Ovary (tissue), 3 donors: Measurements from ENCODE around the gene PLEKHF1.

Experiments used
- EP300 ChIP-seq: sonication (generic); formaldehyde crosslinking; IDR thresholded peaks from one replicate; pipeline ENCODE4 v1.6.1; 2017; ENCODE audit warnings: antibody characterized with exemption
- TF ChIP-seq, protein P1 (sequence below), 3 donors: fragments of 450-650 bp in 2 of 3; fragments of 200-600 bp in 1 of 3; IDR thresholded peaks; one replicate each; pipeline versions ENCODE4 v1.5.1 to v1.8.0; 2016 to 2022; ENCODE audit warnings: antibody characterized with exemption in 3 of 3, mild to moderate bottlenecking in 1 of 3
- donor health status: DM: no; HTN: no; CAD: no.

DNA sequence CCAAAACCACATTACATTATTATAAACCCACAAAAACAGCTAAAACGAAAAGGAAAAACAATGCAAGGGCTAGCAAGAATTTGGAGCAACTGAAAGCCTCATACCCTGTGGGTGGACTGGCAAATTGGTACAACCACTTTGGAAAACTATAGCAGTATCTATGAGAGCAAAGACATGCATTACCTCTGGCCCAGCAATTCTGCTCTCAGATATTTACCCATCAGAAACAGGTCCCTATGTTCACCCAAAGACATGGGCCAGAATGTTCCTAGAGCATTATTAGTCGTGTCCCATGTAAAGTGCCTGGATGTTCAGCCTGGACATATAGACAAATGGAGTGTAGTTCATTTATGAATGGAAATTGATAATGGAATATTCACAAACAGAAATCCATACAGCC is 31.3 kb upstream of the PLEKHF1 start:
- TF ChIP-seq, protein P1, sequence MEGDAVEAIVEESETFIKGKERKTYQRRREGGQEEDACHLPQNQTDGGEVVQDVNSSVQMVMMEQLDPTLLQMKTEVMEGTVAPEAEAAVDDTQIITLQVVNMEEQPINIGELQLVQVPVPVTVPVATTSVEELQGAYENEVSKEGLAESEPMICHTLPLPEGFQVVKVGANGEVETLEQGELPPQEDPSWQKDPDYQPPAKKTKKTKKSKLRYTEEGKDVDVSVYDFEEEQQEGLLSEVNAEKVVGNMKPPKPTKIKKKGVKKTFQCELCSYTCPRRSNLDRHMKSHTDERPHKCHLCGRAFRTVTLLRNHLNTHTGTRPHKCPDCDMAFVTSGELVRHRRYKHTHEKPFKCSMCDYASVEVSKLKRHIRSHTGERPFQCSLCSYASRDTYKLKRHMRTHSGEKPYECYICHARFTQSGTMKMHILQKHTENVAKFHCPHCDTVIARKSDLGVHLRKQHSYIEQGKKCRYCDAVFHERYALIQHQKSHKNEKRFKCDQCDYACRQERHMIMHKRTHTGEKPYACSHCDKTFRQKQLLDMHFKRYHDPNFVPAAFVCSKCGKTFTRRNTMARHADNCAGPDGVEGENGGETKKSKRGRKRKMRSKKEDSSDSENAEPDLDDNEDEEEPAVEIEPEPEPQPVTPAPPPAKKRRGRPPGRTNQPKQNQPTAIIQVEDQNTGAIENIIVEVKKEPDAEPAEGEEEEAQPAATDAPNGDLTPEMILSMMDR (IDR thresholded peaks at IDR 0.05) = no peak
- TF ChIP-seq EP300 = no peak
